IMR-90 (cell line): Measurements from ENCODE around the gene CYTH2. TPM values are rescaled to one million over a fixed set of nuclear protein-coding genes. Genes with fewer than 3 reads are reported as not detected.

ENCODE experiments used
- ATAC-seq: fragments of 200-7000 bp; cut with Tn5 transposase; 2 replicates; pipeline ENCODE4 v1.9.1; 2020; ENCODE audit warnings: low read depth, mild to moderate bottlenecking, moderate library complexity
- BruUV-seq: library from RNA; stranded (reverse); fragments of 400-500 nt; replicated peaks from 2 replicates; lab custom pipeline; 2021; lab: Mats Ljungman, UMichigan
- CTCF ChIA-PET: fragments of 300-600 bp; formaldehyde crosslinking; extraction: SDS; loops from one replicate; lab custom pipeline; 2021; ENCODE audit warnings: antibody characterized with exemption; lab: Yijun Ruan, JAX
- POLR2A ChIA-PET: fragments of 300-600 bp; sonication (Branson Sonifier 250); formaldehyde crosslinking; loops from one replicate; lab custom pipeline; 2022; ENCODE audit warnings: antibody characterized with exemption; ENCODE audit not compliant: unreplicated experiment; lab: Charles Lee
- DNase-seq: peaks from one replicate; pipeline ENCODE4 v3.0.0; 2013
- H2AFZ ChIP-seq: replicated peaks from 2 replicates; pipeline ENCODE3; 2013; ENCODE audit warnings: low read length, mild to moderate bottlenecking; ENCODE audit not compliant: poor library complexity
- H2AK5ac ChIP-seq: 2 replicates; pipeline ENCODE4 v1.6.1; 2013; ENCODE audit warnings: low read depth, low read length, inconsistent platforms
- H2AK9ac ChIP-seq: replicated peaks from 2 replicates; pipeline ENCODE3; 2013; ENCODE audit warnings: mild to moderate bottlenecking, low read depth, low read length, moderate library complexity; ENCODE audit not compliant: poor library complexity
- H2BK120ac ChIP-seq: 2 replicates; pipeline ENCODE4 v1.6.1; 2013; ENCODE audit warnings: low read depth, low read length, inconsistent platforms
- H2BK15ac ChIP-seq: 3 replicates; pipeline ENCODE4 v1.6.1; 2013; ENCODE audit warnings: low read depth, low read length, inconsistent platforms
- H2BK20ac ChIP-seq: 2 replicates; pipeline ENCODE4 v1.6.1; 2013; ENCODE audit warnings: low read depth, mild to moderate bottlenecking, inconsistent platforms, low read length, moderate library complexity
- H2BK5ac ChIP-seq: 2 replicates; pipeline ENCODE4 v1.6.1; 2013; ENCODE audit warnings: mild to moderate bottlenecking, low read depth, low read length, inconsistent platforms; ENCODE audit not compliant: poor library complexity, severe bottlenecking
- H3K14ac ChIP-seq: replicated peaks from 2 replicates; pipeline ENCODE4 v1.6.1; 2013; ENCODE audit warnings: low read depth, low read length, inconsistent platforms
- H3K18ac ChIP-seq: 2 replicates; pipeline ENCODE4 v1.6.1; 2013; ENCODE audit warnings: low read depth, low read length, control low read depth
- H3K23ac ChIP-seq: 2 replicates; pipeline ENCODE4 v1.6.1; 2013; ENCODE audit warnings: low read depth, low read length, inconsistent platforms
- H3K27ac ChIP-seq: 2 replicates; pipeline ENCODE4 v1.5.1; 2013; ENCODE audit warnings: mild to moderate bottlenecking, control low read depth, low read length; ENCODE audit not compliant: insufficient read depth
- H3K27me3 ChIP-seq: 2 replicates; pipeline ENCODE4 v1.6.1; 2013; ENCODE audit warnings: low read length; ENCODE audit not compliant: control insufficient read depth, insufficient read depth
- H3K36me3 ChIP-seq: 2 replicates; pipeline ENCODE4 v1.6.1; 2013; ENCODE audit warnings: low read length, mixed read lengths; ENCODE audit not compliant: control insufficient read depth, insufficient read depth
- H3K4ac ChIP-seq: 2 replicates; pipeline ENCODE4 v1.6.1; 2013; ENCODE audit warnings: low read depth, low read length, inconsistent platforms
- H3K4me1 ChIP-seq: 2 replicates; pipeline ENCODE4 v1.6.1; 2013; ENCODE audit warnings: low read length, mixed read lengths; ENCODE audit not compliant: control insufficient read depth, insufficient read depth
- H3K4me2 ChIP-seq: 2 replicates; pipeline ENCODE4 v1.6.1; 2013; ENCODE audit warnings: low read depth, mild to moderate bottlenecking, control low read depth, low read length, moderate library complexity
- H3K4me3 ChIP-seq: 2 replicates; pipeline ENCODE4 v1.5.1; 2013; ENCODE audit warnings: low read depth, mild to moderate bottlenecking, control low read depth, low read length, moderate library complexity; ENCODE audit not compliant: insufficient read depth
- H3K56ac ChIP-seq: 2 replicates; pipeline ENCODE4 v1.6.1; 2013; ENCODE audit warnings: low read length, inconsistent platforms; ENCODE audit not compliant: insufficient read depth; ENCODE audit errors: extremely low read depth
- H3K79me1 ChIP-seq, 2 experiments: 2 replicates each; pipeline ENCODE4 v1.6.1; 2013; ENCODE audit warnings: low read length in 2 of 2, inconsistent platforms in 1 of 2, low read depth in 1 of 2
- H3K9ac ChIP-seq: 2 replicates; pipeline ENCODE4 v1.6.1; 2013; ENCODE audit warnings: low read depth, low read length, control low read depth
- H3K9me1 ChIP-seq: 2 replicates; pipeline ENCODE4 v1.6.1; 2013; ENCODE audit warnings: low read length, inconsistent platforms; ENCODE audit not compliant: insufficient read depth
- H3K9me3 ChIP-seq: 2 replicates; pipeline ENCODE4 v1.6.1; 2013; ENCODE audit warnings: low read length; ENCODE audit not compliant: control insufficient read depth, insufficient read depth
- H4K20me1 ChIP-seq: 2 replicates; pipeline ENCODE4 v1.6.1; 2013; ENCODE audit warnings: low read length, inconsistent platforms; ENCODE audit not compliant: insufficient read depth
- H4K5ac ChIP-seq: 2 replicates; pipeline ENCODE4 v1.6.1; 2013; ENCODE audit warnings: mild to moderate bottlenecking, low read depth, low read length, control low read depth
- H4K8ac ChIP-seq, 2 experiments: 2 replicates each; pipeline ENCODE4 v1.6.1; 2013; ENCODE audit warnings: low read depth in 2 of 2, low read length in 2 of 2, control low read depth in 1 of 2, inconsistent platforms in 1 of 2
- H4K91ac ChIP-seq: 2 replicates; pipeline ENCODE4 v1.6.1; 2013; ENCODE audit warnings: low read depth, low read length, inconsistent platforms; ENCODE audit not compliant: insufficient read depth
- CEBPB ChIP-seq: IDR thresholded peaks from 2 replicates; pipeline ENCODE4 v1.6.1; 2012; ENCODE audit warnings: low read depth, low read length, improper control_type of control experiment
- CHD1 ChIP-seq: IDR thresholded peaks from 2 replicates; pipeline ENCODE4 v1.6.1; 2012; ENCODE audit warnings: low read depth, low read length, improper control_type of control experiment
- FOS ChIP-seq: fragments of 150-350 bp; IDR thresholded peaks from 2 replicates; pipeline ENCODE4 v1.6.1; 2016; ENCODE audit warnings: low read depth, low read length
- MAFK ChIP-seq: IDR thresholded peaks from 2 replicates; pipeline ENCODE4 v1.6.1; 2012; ENCODE audit warnings: low read depth, low read length, improper control_type of control experiment
- MAZ ChIP-seq: IDR thresholded peaks from 2 replicates; pipeline ENCODE4 v1.6.1; 2012; ENCODE audit warnings: low read depth, mild to moderate bottlenecking, low read length, improper control_type of control experiment, moderate library complexity, borderline replicate concordance
- MXI1 ChIP-seq: IDR thresholded peaks from 2 replicates; pipeline ENCODE4 v1.6.1; 2012; ENCODE audit warnings: low read depth, mild to moderate bottlenecking, low read length, moderate library complexity, borderline replicate concordance
- NFE2L2 ChIP-seq: fragments of 150-350 bp; IDR thresholded peaks from 2 replicates; pipeline ENCODE4 v1.6.1; 2016; ENCODE audit warnings: low read depth, mild to moderate bottlenecking, low read length
- POLR2A ChIP-seq: IDR thresholded peaks from 2 replicates; pipeline ENCODE4 v1.6.1; 2012; ENCODE audit warnings: mild to moderate bottlenecking, low read depth, low read length
- RAD21 ChIP-seq: IDR thresholded peaks from 2 replicates; pipeline ENCODE4 v1.6.1; 2012; ENCODE audit warnings: low read length, improper control_type of control experiment
- RCOR1 ChIP-seq: IDR thresholded peaks from 2 replicates; pipeline ENCODE4 v1.6.1; 2012; ENCODE audit warnings: mild to moderate bottlenecking, low read length, improper control_type of control experiment; ENCODE audit not compliant: insufficient replicate concordance
- RFX5 ChIP-seq: IDR thresholded peaks from 2 replicates; pipeline ENCODE4 v1.8.0; 2012; ENCODE audit warnings: low read depth, mild to moderate bottlenecking, low read length, moderate library complexity
- SMC3 ChIP-seq: fragments of 150-350 bp; IDR thresholded peaks from 2 replicates; pipeline ENCODE4 v1.6.1; 2016; ENCODE audit warnings: low read depth, mild to moderate bottlenecking, antibody characterized with exemption, low read length, moderate library complexity
- WGBS, 2 experiments: methylation state at CpG; one replicate each; pipeline versions ENCODE4 v1.1.5 to v1.1.7; 2013; ENCODE audit warnings: missing lambda C conversion rate in 2 of 2; ENCODE audit not compliant: insufficient read length in 1 of 2; ENCODE audit errors: extremely low coverage in 2 of 2; 5-methylcytosine and 5-hydroxymethylcytosine counted together
- dilution Hi-C: fragments of 300-500 bp; cut with HindIII; formaldehyde crosslinking; loops from one replicate; pipeline ENCODE4 v1.14.3; 2018; ENCODE audit warnings: low sequenced_read_pairs; ENCODE audit not compliant: unreplicated experiment
- in situ Hi-C: fragments of 300-500 bp; cut with MboI; formaldehyde crosslinking; loops from 3 replicates; pipeline ENCODE4 v1.14.3; 2019; ENCODE audit warnings: low sequenced_read_pairs, inconsistent platforms, mixed read lengths
- intact Hi-C: fragments of 100-400 bp; cut with micrococcal nuclease; formaldehyde crosslinking; loops from 2 replicates; pipeline ENCODE4 v1.10.0; 2022
- polyA plus RNA-seq, 3 experiments: library from polyadenylated mRNA; depleted of rRNA; stranded (reverse); fragments of >200 nt; gene quantifications; 2 replicates each; pipeline ENCODE4 v1.2.3, GENCODE V29; 2012; ENCODE audit warnings: low replicate concordance in 1 of 3
- total RNA-seq: library from RNA; depleted of rRNA; stranded (reverse); fragments of >200 nt; gene quantifications from 2 replicates; pipeline ENCODE4 v1.2.3, GENCODE V29; 2012
- TF ChIP-seq, protein P1 (sequence below): fragments of 150-350 bp; IDR thresholded peaks from 2 replicates; pipeline ENCODE4 v1.6.1; 2016; ENCODE audit warnings: low read depth, mild to moderate bottlenecking, low read length, moderate library complexity, borderline replicate concordance
- TF ChIP-seq, protein P2 (sequence below): conservative IDR thresholded peaks from 2 replicates; pipeline ENCODE4 v1.5.1; 2012; ENCODE audit warnings: mild to moderate bottlenecking, low read depth, low read length, improper control_type of control experiment
- TF ChIP-seq, protein P3 (sequence below): fragments of 150-350 bp; IDR thresholded peaks from 2 replicates; pipeline ENCODE4 v1.6.1; 2017; ENCODE audit warnings: mild to moderate bottlenecking, antibody characterized with exemption, low read length, low read depth

Gene CYTH2
- total and polyA plus RNA-seq, 2 of the 4 experiments (the other 2 are of a cell fraction), result 35.8 to 62.0 TPM

DNA sequence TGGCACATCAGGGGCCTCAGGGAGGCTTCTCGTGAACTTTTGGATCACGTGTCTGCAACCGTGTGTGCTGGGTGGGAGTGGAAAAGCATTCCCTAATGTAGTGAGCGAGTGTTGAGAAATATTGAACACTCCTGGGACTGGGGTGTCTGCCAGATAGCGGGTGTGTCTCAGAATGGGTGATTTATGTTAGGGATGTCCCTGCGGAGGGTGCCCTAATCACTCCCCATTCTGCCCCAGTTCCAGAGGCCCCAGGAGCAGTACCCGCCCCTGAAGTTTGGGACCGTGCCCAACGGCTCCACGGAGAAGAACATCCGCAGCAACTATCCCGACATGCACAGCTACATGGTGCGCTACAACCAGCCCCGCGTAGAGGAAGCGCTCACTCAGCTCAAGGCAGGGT, 47.6 kb upstream of the CYTH2 start:
- Histone ChIP-seq H4K20me1 (no peaks in the 10 kb centered on the region), H2AFZ (no peak overlapping the region), H3K4me1 (peaks cover 4% of the 10 kb centered on the region), H3K9ac (no peak overlapping the region), H4K91ac (no peak overlapping the region), H2AK9ac (no peak overlapping the region), H3K18ac (no peak overlapping the region), H4K5ac (no peak overlapping the region), H3K23ac (no peak overlapping the region), H2AK5ac (no peak overlapping the region), H3K36me3 (no peaks in the 10 kb centered on the region), H3K4ac (no peak overlapping the region), H2BK20ac (no peak overlapping the region), H3K4me3 (no peak overlapping the region), H3K79me1 (no peaks in the 10 kb centered on the region; a peak in 1 of 4 replicates), H3K14ac (no peak overlapping the region), H3K9me3 (no peaks in the 10 kb centered on the region), H3K56ac (no peak overlapping the region), H2BK120ac (no peak overlapping the region), H3K9me1 (peaks cover 6% of the 10 kb centered on the region), H4K8ac (no peak overlapping the region), H3K27me3 (peaks cover 3% of the 10 kb centered on the region; the same call in 1 of the 2 replicates), H2BK15ac (no peak overlapping the region), H3K27ac (no peak overlapping the region), H2BK5ac (no peak overlapping the region), H3K4me2 (no peak overlapping the region)
- ATAC-seq (no peak), DNase-seq (no peak)
- no peak for TF ChIP-seq NFE2L2
- TF ChIP-seq RCOR1, result no peak
- TF ChIP-seq, protein P1, sequence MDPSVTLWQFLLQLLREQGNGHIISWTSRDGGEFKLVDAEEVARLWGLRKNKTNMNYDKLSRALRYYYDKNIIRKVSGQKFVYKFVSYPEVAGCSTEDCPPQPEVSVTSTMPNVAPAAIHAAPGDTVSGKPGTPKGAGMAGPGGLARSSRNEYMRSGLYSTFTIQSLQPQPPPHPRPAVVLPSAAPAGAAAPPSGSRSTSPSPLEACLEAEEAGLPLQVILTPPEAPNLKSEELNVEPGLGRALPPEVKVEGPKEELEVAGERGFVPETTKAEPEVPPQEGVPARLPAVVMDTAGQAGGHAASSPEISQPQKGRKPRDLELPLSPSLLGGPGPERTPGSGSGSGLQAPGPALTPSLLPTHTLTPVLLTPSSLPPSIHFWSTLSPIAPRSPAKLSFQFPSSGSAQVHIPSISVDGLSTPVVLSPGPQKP, result no peak
- TF ChIP-seq CHD1, result no peak
- no peak for TF ChIP-seq MAZ
- TF ChIP-seq, protein P2, sequence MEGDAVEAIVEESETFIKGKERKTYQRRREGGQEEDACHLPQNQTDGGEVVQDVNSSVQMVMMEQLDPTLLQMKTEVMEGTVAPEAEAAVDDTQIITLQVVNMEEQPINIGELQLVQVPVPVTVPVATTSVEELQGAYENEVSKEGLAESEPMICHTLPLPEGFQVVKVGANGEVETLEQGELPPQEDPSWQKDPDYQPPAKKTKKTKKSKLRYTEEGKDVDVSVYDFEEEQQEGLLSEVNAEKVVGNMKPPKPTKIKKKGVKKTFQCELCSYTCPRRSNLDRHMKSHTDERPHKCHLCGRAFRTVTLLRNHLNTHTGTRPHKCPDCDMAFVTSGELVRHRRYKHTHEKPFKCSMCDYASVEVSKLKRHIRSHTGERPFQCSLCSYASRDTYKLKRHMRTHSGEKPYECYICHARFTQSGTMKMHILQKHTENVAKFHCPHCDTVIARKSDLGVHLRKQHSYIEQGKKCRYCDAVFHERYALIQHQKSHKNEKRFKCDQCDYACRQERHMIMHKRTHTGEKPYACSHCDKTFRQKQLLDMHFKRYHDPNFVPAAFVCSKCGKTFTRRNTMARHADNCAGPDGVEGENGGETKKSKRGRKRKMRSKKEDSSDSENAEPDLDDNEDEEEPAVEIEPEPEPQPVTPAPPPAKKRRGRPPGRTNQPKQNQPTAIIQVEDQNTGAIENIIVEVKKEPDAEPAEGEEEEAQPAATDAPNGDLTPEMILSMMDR, result no peak
- TF ChIP-seq FOS, result no peak
- TF ChIP-seq RFX5, result no peak
- TF ChIP-seq CEBPB, result no peak
- no peak for TF ChIP-seq MXI1
- TF ChIP-seq POLR2A, result no peak
- TF ChIP-seq SMC3, result no peak
- TF ChIP-seq MAFK, result no peak
- TF ChIP-seq, protein P3, sequence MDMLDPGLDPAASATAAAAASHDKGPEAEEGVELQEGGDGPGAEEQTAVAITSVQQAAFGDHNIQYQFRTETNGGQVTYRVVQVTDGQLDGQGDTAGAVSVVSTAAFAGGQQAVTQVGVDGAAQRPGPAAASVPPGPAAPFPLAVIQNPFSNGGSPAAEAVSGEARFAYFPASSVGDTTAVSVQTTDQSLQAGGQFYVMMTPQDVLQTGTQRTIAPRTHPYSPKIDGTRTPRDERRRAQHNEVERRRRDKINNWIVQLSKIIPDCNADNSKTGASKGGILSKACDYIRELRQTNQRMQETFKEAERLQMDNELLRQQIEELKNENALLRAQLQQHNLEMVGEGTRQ, result no peak
- TF ChIP-seq RAD21, result no peak
- CTCF ChIA-PET, result no interaction called here
- in situ Hi-C loops, result no loop called here
- dilution Hi-C loops, result no loop called here
- BruUV-seq, result no TSS peak
- 100% methylated on average over 5 of the region's 16 CpGs; no CpG with 5 or more reads in 1 of the 2 experiments for WGBS, 2 experiments
- intact Hi-C loops, result no loop called here
- POLR2A ChIA-PET, result no interaction called here
